ENCODE results near the gene MRTFA. TPM values are rescaled to one million over a fixed set of nuclear protein-coding genes. Genes with fewer than 3 reads are reported as not detected.

MRTFA gene
- total RNA-seq, 6 donors from 2014 or later, result 47.9 to 178 (median 61.3) TPM

- Histone ChIP-seq H3K27ac (peak overlapping the region in 1 of 4 donors; percentile 35), H3K9me3 (no peaks in the 10 kb centered on the region), H3K4me3 (no peak overlapping the region), H3K27me3 (no peaks in the 10 kb centered on the region), H3K36me3 (no peaks in the 10 kb centered on the region), H3K4me1 (peaks cover 31 to 58% (median 38%) of the 10 kb centered on the region in 4 donors)
- DNase-seq (no peak), ATAC-seq (ENCODE audit: low FRiP score in 2 of 2) (no peak)
- WGBS, 2 donors, result 83 to 85% methylated on average over 5 of the region's 5 CpGs
- TF ChIP-seq POLR2A (IDR thresholded peaks at IDR 0.05), result no peak
- TF ChIP-seq POLR2AphosphoS5 (IDR thresholded peaks at IDR 0.05), result no peak
- TF ChIP-seq CTCF (IDR thresholded peaks at IDR 0.05), result no peak
- no peak for TF ChIP-seq EP300 (IDR thresholded peaks at IDR 0.05)
Observed at GRCh38 chr22:40441761-40442390, 194.6 kb downstream of the MRTFA start.

GRCh38 chr22:40436505-40437431 is 199.8 kb downstream of the MRTFA start:
- peak overlapping the region; percentile 41 to 79 (median 55) for H3K27ac ChIP-seq
- TF ChIP-seq POLR2A (IDR thresholded peaks at IDR 0.05) (no peak), CTCF (IDR thresholded peaks at IDR 0.05) (peak in 5 of 6 experiments; percentile 54 to 67 (median 62)), POLR2AphosphoS5 (IDR thresholded peaks at IDR 0.05) (no peak), EP300 (IDR thresholded peaks at IDR 0.05) (no peak)
- WGBS, 2 donors, result 15 to 16% methylated on average over 11 to 12 of the region's 12 CpGs
- H3K4me3 ChIP-seq, result peak overlapping the region in 2 of 4 donors; percentile 9 to 10
- H3K9me3 ChIP-seq, result no peaks in the 10 kb centered on the region
- peaks cover 0 to 17% (median 9%) of the 10 kb centered on the region in 4 donors for H3K36me3 ChIP-seq
- H3K4me1 ChIP-seq, result peaks cover 33 to 47% (median 39%) of the 10 kb centered on the region in 4 donors
- no peaks in the 10 kb centered on the region for H3K27me3 ChIP-seq
- ATAC-seq (ENCODE audit: low FRiP score in 2 of 2), result peak; percentile 66 to 70
- DNase-seq, result peak in 1 of 2 donors; percentile 34

GRCh38 chr22:40434745-40435144 is 201.8 kb downstream of the MRTFA start:
- ATAC-seq (ENCODE audit: low FRiP score in 2 of 2) (no peak), DNase-seq (no peak)
- Histone ChIP-seq H3K36me3 (peaks cover 0 to 32% (median 18%) of the 10 kb centered on the region in 4 donors), H3K27ac (no peak overlapping the region), H3K9me3 (no peaks in the 10 kb centered on the region), H3K27me3 (no peaks in the 10 kb centered on the region), H3K4me3 (no peak overlapping the region), H3K4me1 (peaks cover 19 to 37% (median 26%) of the 10 kb centered on the region in 4 donors)
- WGBS, 2 donors, result 71 to 92% methylated on average over 5 of the region's 5 CpGs
- TF ChIP-seq CTCF (IDR thresholded peaks at IDR 0.05), result no peak
- TF ChIP-seq POLR2A (IDR thresholded peaks at IDR 0.05), result no peak
- no peak for TF ChIP-seq POLR2AphosphoS5 (IDR thresholded peaks at IDR 0.05)
- no peak for TF ChIP-seq EP300 (IDR thresholded peaks at IDR 0.05)

GRCh38 chr22:40434106-40434505 is 202.4 kb downstream of the MRTFA start:
- Histone ChIP-seq H3K27ac (no peak overlapping the region), H3K27me3 (no peaks in the 10 kb centered on the region), H3K4me3 (no peak overlapping the region), H3K36me3 (peaks cover 6 to 38% (median 24%) of the 10 kb centered on the region in 4 donors), H3K4me1 (peaks cover 19 to 37% (median 26%) of the 10 kb centered on the region in 4 donors), H3K9me3 (no peaks in the 10 kb centered on the region)
- no peak for ATAC-seq (ENCODE audit: low FRiP score in 2 of 2)
- 92 to 98% methylated on average over 3 of the region's 3 CpGs for WGBS, 2 donors
- TF ChIP-seq EP300 (IDR thresholded peaks at IDR 0.05) (no peak), POLR2A (IDR thresholded peaks at IDR 0.05) (no peak), POLR2AphosphoS5 (IDR thresholded peaks at IDR 0.05) (no peak), CTCF (IDR thresholded peaks at IDR 0.05) (no peak)
- DNase-seq, result no peak
